HL-60/S4 treated with phorbol 12-myristate 13-acetate at 8.2 ng/mL for 4 days and 3 days (cell line): ENCODE results near the gene SLAMF8.

Source experiments
- in situ Hi-C: fragments of 300-500 bp; cut with MboI; formaldehyde crosslinking; loops from 2 replicates; pipeline ENCODE4 v1.15.0; 2022; ENCODE audit warnings: low sequenced_read_pairs

The SLAMF8 gene

GRCh38 chr1:159868766-159869165 lies 42.1 kb downstream of the SLAMF8 start:
- in situ Hi-C loops = no loop called here

- in situ Hi-C loops = no loop called here
These were observed 42.5 kb downstream of the SLAMF8 start for GRCh38 chr1:159869173-159869572.

GRCh38 chr1:159869607-159870006 lies 42.9 kb downstream of the SLAMF8 start:
- in situ Hi-C loops = no loop called here

- in situ Hi-C loops = no loop called here
These were observed 44.0 kb downstream of the SLAMF8 start for GRCh38 chr1:159870704-159871103.

- in situ Hi-C loops = no loop called here
These were observed 46.2 kb downstream of the SLAMF8 start for GRCh38 chr1:159872891-159873290.

- in situ Hi-C loops = no loop called here
These were observed 47.0 kb downstream of the SLAMF8 start for GRCh38 chr1:159873530-159874143.

- in situ Hi-C loops = no loop called here
These were observed 51.2 kb downstream of the SLAMF8 start for GRCh38 chr1:159877695-159878444.

GRCh38 chr1:159879136-159879535 lies 52.5 kb downstream of the SLAMF8 start:
- in situ Hi-C loops = no loop called here

GRCh38 chr1:159879977-159880376 lies 53.3 kb downstream of the SLAMF8 start:
- in situ Hi-C loops = no loop called here

GRCh38 chr1:159880430-159880829 lies 53.8 kb downstream of the SLAMF8 start:
- in situ Hi-C loops = no loop called here

- in situ Hi-C loops = no loop called here
These were observed 55.2 kb downstream of the SLAMF8 start for GRCh38 chr1:159881622-159882526.

- in situ Hi-C loops = no loop called here
These were observed 55.8 kb downstream of the SLAMF8 start for GRCh38 chr1:159882527-159882862.

- in situ Hi-C loops = no loop called here
These were observed 56.5 kb downstream of the SLAMF8 start for GRCh38 chr1:159883134-159883533.

GRCh38 chr1:159884296-159884695 lies 57.6 kb downstream of the SLAMF8 start:
- in situ Hi-C loops = no loop called here
